ENCODE measurements around the gene THOC6.

Gene THOC6

GRCh38 chr16:3001316-3001715, 22.5 kb upstream of the THOC6 start:
- no peak overlapping the region for H3K9ac ChIP-seq (ENCODE audit: low read length)
- no peaks in the 10 kb centered on the region for H4K20me1 ChIP-seq (ENCODE audit: insufficient read depth, low read length)
- no peak overlapping the region for H3K4me3 ChIP-seq (ENCODE audit: low read length)
- no peaks in the 10 kb centered on the region for H3K9me2 ChIP-seq (replicated peaks; ENCODE audit: insufficient read depth, low read length)
- H3K4me1 ChIP-seq (ENCODE audit: low read length) = no peaks in the 10 kb centered on the region
- no peak for DNase-seq
- H3K36me3 ChIP-seq (replicated peaks; ENCODE audit: insufficient read depth, low read length) = no peaks in the 10 kb centered on the region
- no peak overlapping the region for H3K4me2 ChIP-seq (ENCODE audit: low read depth, low read length)
- H3K79me2 ChIP-seq (ENCODE audit: low read length) = no peaks in the 10 kb centered on the region
- H3K27me3 ChIP-seq (replicated peaks; ENCODE audit: insufficient read depth, low read length) = peaks cover 64% of the 10 kb centered on the region
- no peak overlapping the region for H2AFZ ChIP-seq (ENCODE audit: low read length)
- TF ChIP-seq EZH2phosphoT487 (IDR thresholded peaks at IDR 0.05; ENCODE audit: low read length) = no peak
- TF ChIP-seq EZH2 (optimal IDR thresholded peaks at IDR 0.05; ENCODE audit: low read depth, low read length) = no peak
- TF ChIP-seq, protein P1, sequence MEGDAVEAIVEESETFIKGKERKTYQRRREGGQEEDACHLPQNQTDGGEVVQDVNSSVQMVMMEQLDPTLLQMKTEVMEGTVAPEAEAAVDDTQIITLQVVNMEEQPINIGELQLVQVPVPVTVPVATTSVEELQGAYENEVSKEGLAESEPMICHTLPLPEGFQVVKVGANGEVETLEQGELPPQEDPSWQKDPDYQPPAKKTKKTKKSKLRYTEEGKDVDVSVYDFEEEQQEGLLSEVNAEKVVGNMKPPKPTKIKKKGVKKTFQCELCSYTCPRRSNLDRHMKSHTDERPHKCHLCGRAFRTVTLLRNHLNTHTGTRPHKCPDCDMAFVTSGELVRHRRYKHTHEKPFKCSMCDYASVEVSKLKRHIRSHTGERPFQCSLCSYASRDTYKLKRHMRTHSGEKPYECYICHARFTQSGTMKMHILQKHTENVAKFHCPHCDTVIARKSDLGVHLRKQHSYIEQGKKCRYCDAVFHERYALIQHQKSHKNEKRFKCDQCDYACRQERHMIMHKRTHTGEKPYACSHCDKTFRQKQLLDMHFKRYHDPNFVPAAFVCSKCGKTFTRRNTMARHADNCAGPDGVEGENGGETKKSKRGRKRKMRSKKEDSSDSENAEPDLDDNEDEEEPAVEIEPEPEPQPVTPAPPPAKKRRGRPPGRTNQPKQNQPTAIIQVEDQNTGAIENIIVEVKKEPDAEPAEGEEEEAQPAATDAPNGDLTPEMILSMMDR (IDR thresholded peaks at IDR 0.05; ENCODE audit: low read length) = no peak
- no peak overlapping the region for H3K27ac ChIP-seq (ENCODE audit: low read length)
- H3K9me3 ChIP-seq (replicated peaks; ENCODE audit: insufficient read depth, low read length) = no peaks in the 10 kb centered on the region
- no peaks in the 10 kb centered on the region for H3F3A ChIP-seq (ENCODE audit: insufficient read depth, low read length)

GRCh38 chr16:3003582-3004270, 20.1 kb upstream of the THOC6 start:
- DNase-seq = peak; percentile 99
- no peak overlapping the region for H2AFZ ChIP-seq (ENCODE audit: low read length)
- peak overlapping the region; percentile 66; the same call in 1 of the 2 replicates for H3K4me2 ChIP-seq (ENCODE audit: low read depth, low read length)
- H3K9ac ChIP-seq (ENCODE audit: low read length) = no peak overlapping the region
- no peaks in the 10 kb centered on the region for H3K36me3 ChIP-seq (replicated peaks; ENCODE audit: insufficient read depth, low read length)
- H3K4me3 ChIP-seq (ENCODE audit: low read length) = no peak overlapping the region
- no peaks in the 10 kb centered on the region for H4K20me1 ChIP-seq (ENCODE audit: insufficient read depth, low read length)
- peaks cover 3% of the 10 kb centered on the region; the same call in 1 of the 2 replicates for H3F3A ChIP-seq (ENCODE audit: insufficient read depth, low read length)
- no peak overlapping the region for H3K27ac ChIP-seq (ENCODE audit: low read length)
- peaks cover 11% of the 10 kb centered on the region for H3K4me1 ChIP-seq (ENCODE audit: low read length)
- H3K9me3 ChIP-seq (replicated peaks; ENCODE audit: insufficient read depth, low read length) = no peaks in the 10 kb centered on the region
- H3K27me3 ChIP-seq (replicated peaks; ENCODE audit: insufficient read depth, low read length) = peaks cover 54% of the 10 kb centered on the region
- TF ChIP-seq EZH2 (optimal IDR thresholded peaks at IDR 0.05; ENCODE audit: low read depth, low read length) (no peak), EZH2phosphoT487 (IDR thresholded peaks at IDR 0.05; ENCODE audit: low read length) (no peak)
- TF ChIP-seq, protein P1 (IDR thresholded peaks at IDR 0.05; ENCODE audit: low read length) = peak; percentile 48
- no peaks in the 10 kb centered on the region for H3K79me2 ChIP-seq (ENCODE audit: low read length)
- no peaks in the 10 kb centered on the region for H3K9me2 ChIP-seq (replicated peaks; ENCODE audit: insufficient read depth, low read length)

DNA sequence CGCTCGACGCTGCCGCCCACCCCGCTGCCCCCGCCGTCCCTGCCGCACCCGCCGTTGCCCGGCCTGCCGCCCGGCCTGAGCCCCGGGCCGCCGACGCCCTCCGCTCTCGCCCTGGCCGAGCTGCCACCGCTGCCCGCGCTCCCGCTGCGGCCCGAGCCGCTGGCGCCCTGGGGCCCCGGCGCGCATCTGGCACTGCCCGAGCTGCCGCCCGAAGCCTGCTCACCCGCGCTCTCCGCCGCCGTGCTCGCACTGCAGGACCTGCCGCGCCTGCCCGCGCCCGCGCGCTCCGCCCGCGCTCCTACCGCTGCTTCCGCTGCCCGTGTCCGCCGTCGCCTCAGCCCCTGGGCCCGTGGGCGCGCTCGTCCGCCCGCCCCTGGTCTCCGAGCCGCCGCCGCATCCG, 19.5 kb upstream of the THOC6 start:
- Histone ChIP-seq H2AFZ (ENCODE audit: low read length) (no peak overlapping the region), H3K27ac (ENCODE audit: low read length) (no peak overlapping the region), H3K9me2 (replicated peaks; ENCODE audit: insufficient read depth, low read length) (no peaks in the 10 kb centered on the region), H3K9me3 (replicated peaks; ENCODE audit: insufficient read depth, low read length) (no peaks in the 10 kb centered on the region), H3K4me1 (ENCODE audit: low read length) (peaks cover 11% of the 10 kb centered on the region), H3K79me2 (ENCODE audit: low read length) (no peaks in the 10 kb centered on the region), H3K4me3 (ENCODE audit: low read length) (no peak overlapping the region), H3F3A (ENCODE audit: insufficient read depth, low read length) (peaks cover 3% of the 10 kb centered on the region; the same call in 1 of the 2 replicates), H3K27me3 (replicated peaks; ENCODE audit: insufficient read depth, low read length) (peaks cover 54% of the 10 kb centered on the region), H4K20me1 (ENCODE audit: insufficient read depth, low read length) (no peaks in the 10 kb centered on the region), H3K9ac (ENCODE audit: low read length) (no peak overlapping the region), H3K36me3 (replicated peaks; ENCODE audit: insufficient read depth, low read length) (no peaks in the 10 kb centered on the region), H3K4me2 (ENCODE audit: low read depth, low read length) (no peak overlapping the region)
- DNase-seq = peak; percentile 35
- no peak for TF ChIP-seq EZH2 (optimal IDR thresholded peaks at IDR 0.05; ENCODE audit: low read depth, low read length)
- TF ChIP-seq EZH2phosphoT487 (IDR thresholded peaks at IDR 0.05; ENCODE audit: low read length) = no peak
- TF ChIP-seq, protein P1 (IDR thresholded peaks at IDR 0.05; ENCODE audit: low read length) = no peak
